ENCODE measurements around the gene C2CD3.

C2CD3 gene

DNA sequence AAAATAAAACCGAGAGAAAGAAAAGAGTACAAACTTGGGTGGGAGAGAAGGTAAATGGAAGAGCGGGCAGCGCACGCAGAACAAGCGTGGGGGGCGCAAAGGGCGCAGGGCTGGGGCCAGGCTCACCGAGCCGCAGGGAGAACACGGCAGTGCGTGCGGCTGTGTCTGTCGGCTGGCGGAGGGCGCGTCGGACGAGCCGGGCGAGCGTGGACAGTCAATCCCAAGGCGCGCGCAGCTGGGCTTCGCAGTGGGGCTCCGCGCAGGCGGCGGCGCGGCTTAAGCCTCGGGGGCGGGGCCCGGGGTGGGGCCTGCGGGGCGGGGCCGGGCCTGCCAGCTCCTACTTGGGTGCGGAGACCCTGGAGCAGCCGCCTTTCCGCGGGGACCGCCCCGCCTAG, 188.2 kb downstream of the C2CD3 start, which contains the start of gene UCP2:
Gene UCP2, minus strand, starts transcription at position 249 of the 395 bp plus-strand sequence. CDS start 4,465 bp downstream, outside the sequence.
- Histone ChIP-seq H3K4me3 (peak within 1 kb of the TSS; percentile 57 to 62), H3K4me1 (peaks cover 0 to 25% (median 15%) of the 10 kb centered on the region in 4 donors), H3K36me3 (peaks cover 0 to 19% (median 5%) of the 10 kb centered on the region in 3 donors), H3K27me3 (no peaks in the 10 kb centered on the region), H3K9me3 (no peaks in the 10 kb centered on the region), H3K27ac (peak within 1 kb of the TSS; percentile 85 to 86)
- TF ChIP-seq, protein P1, sequence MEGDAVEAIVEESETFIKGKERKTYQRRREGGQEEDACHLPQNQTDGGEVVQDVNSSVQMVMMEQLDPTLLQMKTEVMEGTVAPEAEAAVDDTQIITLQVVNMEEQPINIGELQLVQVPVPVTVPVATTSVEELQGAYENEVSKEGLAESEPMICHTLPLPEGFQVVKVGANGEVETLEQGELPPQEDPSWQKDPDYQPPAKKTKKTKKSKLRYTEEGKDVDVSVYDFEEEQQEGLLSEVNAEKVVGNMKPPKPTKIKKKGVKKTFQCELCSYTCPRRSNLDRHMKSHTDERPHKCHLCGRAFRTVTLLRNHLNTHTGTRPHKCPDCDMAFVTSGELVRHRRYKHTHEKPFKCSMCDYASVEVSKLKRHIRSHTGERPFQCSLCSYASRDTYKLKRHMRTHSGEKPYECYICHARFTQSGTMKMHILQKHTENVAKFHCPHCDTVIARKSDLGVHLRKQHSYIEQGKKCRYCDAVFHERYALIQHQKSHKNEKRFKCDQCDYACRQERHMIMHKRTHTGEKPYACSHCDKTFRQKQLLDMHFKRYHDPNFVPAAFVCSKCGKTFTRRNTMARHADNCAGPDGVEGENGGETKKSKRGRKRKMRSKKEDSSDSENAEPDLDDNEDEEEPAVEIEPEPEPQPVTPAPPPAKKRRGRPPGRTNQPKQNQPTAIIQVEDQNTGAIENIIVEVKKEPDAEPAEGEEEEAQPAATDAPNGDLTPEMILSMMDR (IDR thresholded peaks at IDR 0.05), result no peak
- intact Hi-C loops (cut with DNase I; ENCODE audit: low total_unique reads), result loop anchor here (5.0 kb wide), 1 partner anchor 35 kb away; no protein-coding TSS in a partner anchor
- peak in 1 of 2 donors; percentile 81 for DNase-seq

DNA sequence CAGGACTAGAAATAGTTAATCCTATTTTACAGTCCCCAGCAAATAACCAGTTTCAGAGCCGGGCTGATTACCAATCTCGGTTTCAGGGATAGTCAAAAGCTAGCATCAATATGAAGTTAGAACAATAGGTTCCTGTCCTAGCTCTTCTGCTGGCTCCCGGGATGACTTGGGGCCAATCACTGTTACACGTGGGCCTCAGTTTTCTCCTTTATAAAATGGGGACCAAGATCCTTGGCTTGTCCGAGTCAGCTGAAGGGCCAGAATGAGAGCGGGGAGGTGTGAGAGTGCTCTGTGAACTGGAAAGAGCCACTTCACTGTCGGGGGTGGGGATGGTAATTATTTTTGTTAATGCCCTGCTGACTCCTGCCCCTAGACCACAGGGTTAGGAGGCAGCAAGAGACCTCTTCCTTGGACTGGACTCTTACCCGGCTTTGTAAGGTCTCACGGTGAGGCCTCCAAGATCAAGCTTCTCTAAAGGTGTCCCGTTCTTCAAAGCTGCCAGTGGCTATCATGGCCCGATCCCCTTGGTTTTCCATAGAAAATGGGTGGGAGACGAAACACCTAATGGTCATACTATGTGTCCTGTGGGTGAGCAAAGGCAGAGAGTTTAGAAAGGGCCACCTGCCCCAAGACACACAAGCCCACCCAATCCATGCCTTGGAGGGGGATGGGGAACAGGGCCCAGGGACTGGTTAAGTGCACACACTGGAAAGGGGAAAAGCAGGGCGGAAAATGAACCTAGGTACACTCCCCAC, 189.6 kb downstream of the C2CD3 start:
- intact Hi-C loops (cut with DNase I; ENCODE audit: low total_unique reads), result loop anchor here (5.0 kb wide), 1 partner anchor 36 kb away; no protein-coding TSS in a partner anchor
- Histone ChIP-seq H3K27me3 (no peaks in the 10 kb centered on the region), H3K4me1 (peaks cover 0 to 25% (median 15%) of the 10 kb centered on the region in 4 donors), H3K4me3 (peak overlapping the region; percentile 57 to 62), H3K9me3 (no peaks in the 10 kb centered on the region), H3K36me3 (peaks cover 0 to 33% (median 10%) of the 10 kb centered on the region in 3 donors), H3K27ac (peak overlapping the region; percentile 85 to 86)
- no peak for DNase-seq
- TF ChIP-seq, protein P1 (IDR thresholded peaks at IDR 0.05), result no peak

DNA sequence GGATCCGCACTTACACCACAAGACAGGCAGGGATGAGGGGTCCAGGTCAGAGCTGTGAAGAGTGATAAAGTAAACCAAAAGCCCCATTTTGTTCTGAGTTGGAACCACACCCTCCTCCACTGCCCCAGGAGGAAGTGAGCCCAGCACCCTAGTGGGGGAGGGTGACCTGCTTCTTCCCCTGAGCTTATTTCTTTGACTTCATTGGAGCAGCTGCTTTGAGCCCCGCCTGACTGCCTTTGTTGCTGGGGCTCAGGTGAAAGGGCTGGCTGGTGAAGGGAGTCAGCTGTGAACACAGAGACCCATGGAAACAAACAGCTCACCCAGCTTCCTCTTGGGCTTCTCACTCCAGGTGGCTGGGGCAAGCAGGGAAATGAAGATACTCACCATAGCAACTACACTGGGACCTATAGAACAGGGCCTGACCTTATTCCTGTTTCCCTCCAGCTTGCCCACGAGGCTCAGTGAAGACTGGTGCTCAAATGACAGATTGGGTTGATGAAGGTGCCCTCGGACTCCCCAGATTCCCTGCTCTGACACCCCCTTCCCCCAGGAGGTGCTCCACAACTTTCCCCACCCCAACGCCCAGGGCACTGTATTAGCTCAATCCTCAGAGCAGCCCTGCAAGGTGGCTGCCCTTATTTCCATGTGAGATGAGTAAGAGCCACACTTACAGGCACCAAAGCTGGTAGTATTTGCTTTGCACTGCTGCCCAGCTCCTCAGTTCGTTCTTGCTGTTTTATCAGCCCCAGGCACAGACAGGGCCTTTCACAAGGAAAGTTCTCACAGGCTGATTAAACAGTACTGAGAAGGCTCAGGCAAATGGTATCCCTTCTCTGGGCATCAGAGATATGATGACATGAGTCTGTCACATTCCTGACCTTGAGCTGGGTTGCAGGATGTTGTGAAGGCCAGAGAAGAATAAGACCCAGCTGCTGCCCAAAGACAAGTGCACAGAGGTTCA, 190.5 kb downstream of the C2CD3 start:
- DNase-seq, result peak; percentile 41 to 73
- intact Hi-C loops (cut with DNase I; ENCODE audit: low total_unique reads), result loop anchor here (5.0 kb wide), 1 partner anchor 37 kb away; no protein-coding TSS in a partner anchor

DNA sequence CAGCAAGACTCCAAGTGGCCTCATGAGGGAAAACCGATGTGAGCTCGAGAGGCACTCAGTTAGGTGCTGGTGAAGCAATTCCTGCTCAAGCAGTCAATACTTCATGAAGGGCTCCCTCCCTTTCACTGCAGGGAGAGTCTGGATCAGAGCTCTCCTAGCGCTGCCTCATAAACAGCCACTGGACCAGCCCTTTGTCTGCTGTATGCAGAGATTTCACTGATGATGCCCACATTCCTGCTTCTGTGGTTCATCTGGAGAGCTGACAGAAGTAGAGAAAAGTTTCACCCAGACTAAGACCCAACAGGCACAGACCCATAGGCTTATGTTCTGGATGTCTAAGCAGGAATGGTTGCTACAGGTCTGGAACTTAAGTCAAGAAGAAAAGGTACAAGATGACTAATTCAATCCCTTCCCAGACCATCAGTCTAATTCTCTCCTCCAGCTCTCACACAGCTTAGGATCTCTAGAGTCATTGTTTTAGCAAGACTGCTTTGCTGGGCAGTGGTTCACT, 192.2 kb downstream of the C2CD3 start:
- intact Hi-C loops (cut with DNase I; ENCODE audit: low total_unique reads), result no loop called here
- no peaks in the 10 kb centered on the region for H3K27me3 ChIP-seq
- H3K27ac ChIP-seq, result no peak overlapping the region
- H3K4me1 ChIP-seq, result peaks cover 0 to 12% (median 4%) of the 10 kb centered on the region in 4 donors
- H3K9me3 ChIP-seq, result no peaks in the 10 kb centered on the region
- H3K4me3 ChIP-seq, result no peak overlapping the region
- no peak for DNase-seq
- peaks cover 0 to 57% (median 14%) of the 10 kb centered on the region in 3 donors for H3K36me3 ChIP-seq
- TF ChIP-seq, protein P1 (IDR thresholded peaks at IDR 0.05), result no peak

More for the DNA sequence above, 190.5 kb downstream of the C2CD3 start:
- H3K9me3 ChIP-seq, result no peaks in the 10 kb centered on the region
- peaks cover 0 to 42% (median 14%) of the 10 kb centered on the region in 3 donors for H3K36me3 ChIP-seq
- H3K27ac ChIP-seq, result peak overlapping the region in 1 of 2 donors; percentile 6
- peaks cover 0 to 25% (median 15%) of the 10 kb centered on the region in 4 donors for H3K4me1 ChIP-seq
- no peaks in the 10 kb centered on the region for H3K27me3 ChIP-seq
- TF ChIP-seq, protein P1 (IDR thresholded peaks at IDR 0.05), result no peak
- H3K4me3 ChIP-seq, result no peak overlapping the region
